HFFc6 (cell line): ENCODE data around the gene USP36. TPM values are rescaled to one million over a fixed set of nuclear protein-coding genes. Genes with fewer than 3 reads are reported as not detected.

Experiments used
- DNase-seq: peaks from one replicate; pipeline ENCODE4 v3.0.0-alpha.2; 2018
- H3K27ac Mint-ChIP-seq: 2 replicates; pipeline ENCODE4 v1.8.0; 2020; ENCODE audit warnings: mild to moderate bottlenecking, mixed read lengths
- H3K27me3 Mint-ChIP-seq: 2 replicates; pipeline ENCODE4 v1.8.0; 2021; ENCODE audit warnings: mild to moderate bottlenecking, moderate library complexity, mixed read lengths; ENCODE audit not compliant: insufficient read depth
- H3K36me3 Mint-ChIP-seq: 2 replicates; pipeline ENCODE4 v1.8.0; 2021; ENCODE audit warnings: low read depth, mixed read lengths
- H3K4me1 Mint-ChIP-seq: 2 replicates; pipeline ENCODE4 v1.8.0; 2020; ENCODE audit warnings: low read depth, mixed read lengths
- H3K4me3 Mint-ChIP-seq: 2 replicates; pipeline ENCODE4 v1.8.0; 2020; ENCODE audit warnings: mild to moderate bottlenecking, moderate library complexity, mixed read lengths
- H3K9me3 Mint-ChIP-seq: 2 replicates; pipeline ENCODE4 v1.8.0; 2020; ENCODE audit warnings: mild to moderate bottlenecking, mixed read lengths
- total RNA-seq, 6 experiments: library from RNA; stranded (reverse); fragmentation: NEBNext Ultra II Directional; extraction: Animal tissue kit (Norgen Biotek cat#: 25700); gene quantifications; 2 replicates in 1 of 6; 3 replicates in 5 of 6; pipeline ENCODE4 v1.2.3, GENCODE V29; 2021
- TF ChIP-seq, protein P1 (sequence below): fragments of 200-600 bp; sonication (generic); IDR thresholded peaks from 2 replicates; pipeline ENCODE4 v1.5.0; 2021; ENCODE audit warnings: antibody characterized with exemption, mild to moderate bottlenecking

USP36 gene
- total RNA-seq, 6 experiments from 2014 or later, result 43.6 to 50.3 (median 46.2) TPM

GRCh38 chr17:78885956-78886355 is 45.3 kb upstream of the USP36 start:
- peaks cover 78% of the 10 kb centered on the region for H3K4me1 Mint-ChIP-seq
- H3K27me3 Mint-ChIP-seq, result peaks cover 15% of the 10 kb centered on the region
- peaks cover 19% of the 10 kb centered on the region for H3K36me3 Mint-ChIP-seq
- H3K4me3 Mint-ChIP-seq, result peak overlapping the region; percentile 32
- TF ChIP-seq, protein P1, sequence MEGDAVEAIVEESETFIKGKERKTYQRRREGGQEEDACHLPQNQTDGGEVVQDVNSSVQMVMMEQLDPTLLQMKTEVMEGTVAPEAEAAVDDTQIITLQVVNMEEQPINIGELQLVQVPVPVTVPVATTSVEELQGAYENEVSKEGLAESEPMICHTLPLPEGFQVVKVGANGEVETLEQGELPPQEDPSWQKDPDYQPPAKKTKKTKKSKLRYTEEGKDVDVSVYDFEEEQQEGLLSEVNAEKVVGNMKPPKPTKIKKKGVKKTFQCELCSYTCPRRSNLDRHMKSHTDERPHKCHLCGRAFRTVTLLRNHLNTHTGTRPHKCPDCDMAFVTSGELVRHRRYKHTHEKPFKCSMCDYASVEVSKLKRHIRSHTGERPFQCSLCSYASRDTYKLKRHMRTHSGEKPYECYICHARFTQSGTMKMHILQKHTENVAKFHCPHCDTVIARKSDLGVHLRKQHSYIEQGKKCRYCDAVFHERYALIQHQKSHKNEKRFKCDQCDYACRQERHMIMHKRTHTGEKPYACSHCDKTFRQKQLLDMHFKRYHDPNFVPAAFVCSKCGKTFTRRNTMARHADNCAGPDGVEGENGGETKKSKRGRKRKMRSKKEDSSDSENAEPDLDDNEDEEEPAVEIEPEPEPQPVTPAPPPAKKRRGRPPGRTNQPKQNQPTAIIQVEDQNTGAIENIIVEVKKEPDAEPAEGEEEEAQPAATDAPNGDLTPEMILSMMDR, result no peak
- H3K9me3 Mint-ChIP-seq, result no peaks in the 10 kb centered on the region
- DNase-seq, result no peak
- H3K27ac Mint-ChIP-seq, result peak overlapping the region; percentile 100

GRCh38 chr17:78884876-78885667 is 44.5 kb upstream of the USP36 start:
- Mint-ChIP-seq H3K36me3 (peaks cover 15% of the 10 kb centered on the region), H3K4me3 (peak overlapping the region; percentile 88), H3K27ac (peak overlapping the region; percentile 100), H3K4me1 (peaks cover 82% of the 10 kb centered on the region), H3K9me3 (no peaks in the 10 kb centered on the region), H3K27me3 (peaks cover 15% of the 10 kb centered on the region)
- TF ChIP-seq, protein P1, result no peak
- no peak for DNase-seq

- Mint-ChIP-seq H3K9me3 (no peaks in the 10 kb centered on the region), H3K27me3 (peaks cover 15% of the 10 kb centered on the region), H3K4me1 (peaks cover 86% of the 10 kb centered on the region), H3K36me3 (peaks cover 13% of the 10 kb centered on the region), H3K27ac (peak overlapping the region; percentile 100), H3K4me3 (peak overlapping the region; percentile 88)
- TF ChIP-seq, protein P1, result no peak
- no peak for DNase-seq
Measured at GRCh38 chr17:78884148-78884825, 43.7 kb upstream of the USP36 start.

GRCh38 chr17:78883533-78884131 is 43.0 kb upstream of the USP36 start:
- peaks cover 16% of the 10 kb centered on the region for H3K36me3 Mint-ChIP-seq
- peak overlapping the region; percentile 88 for H3K4me3 Mint-ChIP-seq
- no peaks in the 10 kb centered on the region for H3K9me3 Mint-ChIP-seq
- DNase-seq, result peak; percentile 96
- H3K27me3 Mint-ChIP-seq, result peaks cover 17% of the 10 kb centered on the region
- peaks cover 86% of the 10 kb centered on the region for H3K4me1 Mint-ChIP-seq
- peak overlapping the region; percentile 100 for H3K27ac Mint-ChIP-seq
- TF ChIP-seq, protein P1, result peak; percentile 40; the same call in 1 of the 2 replicates

DNA sequence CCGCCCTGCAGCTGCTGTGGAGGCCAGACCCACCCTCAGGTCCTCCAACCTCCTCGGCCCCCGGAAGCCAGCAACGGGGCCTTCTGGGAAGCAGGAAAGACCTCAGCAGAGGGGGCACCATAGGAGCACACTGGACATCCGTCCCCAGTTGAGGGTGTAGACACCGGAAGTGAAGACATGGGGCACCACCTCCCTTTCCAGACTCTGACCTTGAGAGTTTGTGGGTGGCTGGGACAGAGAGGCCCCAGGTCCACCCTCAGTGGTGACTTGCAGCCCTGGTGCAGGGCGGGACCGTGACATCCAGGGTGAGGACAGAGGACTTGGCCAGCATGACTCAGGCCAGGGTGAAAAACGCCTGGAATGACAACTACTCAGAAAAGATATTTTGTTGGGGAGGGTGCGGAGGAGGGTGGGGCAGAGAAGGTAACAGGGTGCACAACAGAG is 42.5 kb upstream of the USP36 start:
- DNase-seq, result peak; percentile 95
- H3K4me1 Mint-ChIP-seq, result peaks cover 89% of the 10 kb centered on the region
- peaks cover 16% of the 10 kb centered on the region for H3K36me3 Mint-ChIP-seq
- H3K27ac Mint-ChIP-seq, result peak overlapping the region; percentile 100
- peak overlapping the region; percentile 88 for H3K4me3 Mint-ChIP-seq
- peaks cover 15% of the 10 kb centered on the region for H3K27me3 Mint-ChIP-seq
- no peaks in the 10 kb centered on the region for H3K9me3 Mint-ChIP-seq
- TF ChIP-seq, protein P1, result no peak
